ENCODE measurements around the gene GALNT10. TPM values are rescaled to one million over a fixed set of nuclear protein-coding genes. Genes with fewer than 3 reads are reported as not detected.

GALNT10 gene
- total and polyA plus RNA-seq, 3 donors from 2014 or later, result 15.7 to 19.3 (median 17.2) TPM

GRCh38 chr5:154236011-154236410 lies 45.5 kb downstream of the GALNT10 start:
- no peaks in the 10 kb centered on the region for H3K27me3 ChIP-seq
- no peaks in the 10 kb centered on the region for H3K36me3 ChIP-seq (ENCODE audit: low read depth, missing control alignments)
- WGBS, 2 donors, result 75 to 89% methylated on average over 1 of the region's 1 CpG
- no peaks in the 10 kb centered on the region for H3K9me3 ChIP-seq
- intact Hi-C loops (cut with DNase I; ENCODE audit: low total_unique reads), result no loop called here
- no peak for DNase-seq
- TF ChIP-seq CTCF (IDR thresholded peaks at IDR 0.05) (no peak), POLR2A (IDR thresholded peaks at IDR 0.05) (no peak)
- H3K4me3 ChIP-seq, result no peak overlapping the region
- H3K4me1 ChIP-seq, result peaks cover 3% of the 10 kb centered on the region
- no peak overlapping the region for H3K27ac ChIP-seq

- peaks cover 3% of the 10 kb centered on the region for H3K4me1 ChIP-seq
- DNase-seq, result no peak
- no peaks in the 10 kb centered on the region for H3K36me3 ChIP-seq (ENCODE audit: low read depth, missing control alignments)
- H3K4me3 ChIP-seq, result no peak overlapping the region
- TF ChIP-seq CTCF (IDR thresholded peaks at IDR 0.05) (no peak), POLR2A (IDR thresholded peaks at IDR 0.05) (no peak)
- intact Hi-C loops (cut with DNase I; ENCODE audit: low total_unique reads), result no loop called here
- no peak overlapping the region for H3K27ac ChIP-seq
- WGBS, 2 donors, result 86 to 92% methylated on average over 6 to 7 of the region's 7 CpGs
- no peaks in the 10 kb centered on the region for H3K27me3 ChIP-seq
- no peaks in the 10 kb centered on the region for H3K9me3 ChIP-seq
Observed at GRCh38 chr5:154236536-154237375, 46.2 kb downstream of the GALNT10 start.

- intact Hi-C loops (cut with DNase I; ENCODE audit: low total_unique reads), result no loop called here
- TF ChIP-seq CTCF (IDR thresholded peaks at IDR 0.05), result no peak
- TF ChIP-seq POLR2A (IDR thresholded peaks at IDR 0.05), result no peak
- DNase-seq, result no peak
- no peak overlapping the region for H3K4me3 ChIP-seq
- no peaks in the 10 kb centered on the region for H3K9me3 ChIP-seq
- H3K4me1 ChIP-seq, result peaks cover 4% of the 10 kb centered on the region
- 85 to 88% methylated on average over 5 of the region's 5 CpGs for WGBS, 2 donors
- H3K36me3 ChIP-seq (ENCODE audit: low read depth, missing control alignments), result no peaks in the 10 kb centered on the region
- no peak overlapping the region for H3K27ac ChIP-seq
- no peaks in the 10 kb centered on the region for H3K27me3 ChIP-seq
Observed at GRCh38 chr5:154237376-154237743, 46.8 kb downstream of the GALNT10 start.

GRCh38 chr5:154237946-154238345 lies 47.4 kb downstream of the GALNT10 start:
- H3K4me3 ChIP-seq, result no peak overlapping the region
- H3K36me3 ChIP-seq (ENCODE audit: low read depth, missing control alignments), result no peaks in the 10 kb centered on the region
- WGBS, 2 donors, result 79 to 81% methylated on average over 5 of the region's 5 CpGs
- DNase-seq, result no peak
- no peak for TF ChIP-seq CTCF (IDR thresholded peaks at IDR 0.05)
- TF ChIP-seq POLR2A (IDR thresholded peaks at IDR 0.05), result no peak
- intact Hi-C loops (cut with DNase I; ENCODE audit: low total_unique reads), result no loop called here
- no peaks in the 10 kb centered on the region for H3K9me3 ChIP-seq
- no peaks in the 10 kb centered on the region for H3K27me3 ChIP-seq
- H3K27ac ChIP-seq, result no peak overlapping the region
- peaks cover 9% of the 10 kb centered on the region for H3K4me1 ChIP-seq
